Measurements from ENCODE around the gene PLA2G15.

Gene PLA2G15

GRCh38 chr16:68244903-68245853 is at the start of gene PLA2G15:
Gene PLA2G15 (plus strand): TSS chr16:68245373. CDS start chr16:68245427, 54 bp downstream.
- peak; percentile 69 to 88 for DNase-seq

GRCh38 chr16:68197250-68197649 is 47.9 kb upstream of the PLA2G15 start:
- DNase-seq = no peak

GRCh38 chr16:68200088-68200783 is 44.9 kb upstream of the PLA2G15 start:
- no peak for DNase-seq

GRCh38 chr16:68202091-68202519 is 43.1 kb upstream of the PLA2G15 start:
- DNase-seq = peak; percentile 66 to 73

GRCh38 chr16:68206245-68206644 is 38.9 kb upstream of the PLA2G15 start:
- DNase-seq = no peak

GRCh38 chr16:68214726-68215125 is 30.4 kb upstream of the PLA2G15 start:
- no peak for DNase-seq

- DNase-seq = no peak
Observed at GRCh38 chr16:68215302-68215701, 29.9 kb upstream of the PLA2G15 start.

GRCh38 chr16:68216240-68216639 is 28.9 kb upstream of the PLA2G15 start:
- DNase-seq = no peak

- no peak for DNase-seq
Observed at GRCh38 chr16:68217506-68217905, 27.7 kb upstream of the PLA2G15 start.

GRCh38 chr16:68219725-68220351 is 25.3 kb upstream of the PLA2G15 start:
- no peak for DNase-seq

- DNase-seq = no peak
Observed at GRCh38 chr16:68223072-68223471, 22.1 kb upstream of the PLA2G15 start.

- no peak for DNase-seq
Observed at GRCh38 chr16:68226116-68226515, 19.1 kb upstream of the PLA2G15 start.

- peak; percentile 16 to 27 for DNase-seq
Observed at GRCh38 chr16:68227183-68227793, 17.9 kb upstream of the PLA2G15 start.

- DNase-seq = no peak
Observed at GRCh38 chr16:68227850-68228553, 17.2 kb upstream of the PLA2G15 start.

GRCh38 chr16:68228652-68229051 is 16.5 kb upstream of the PLA2G15 start:
- DNase-seq = no peak

- DNase-seq = peak; percentile 23 to 36
Observed at GRCh38 chr16:68229431-68230175, 15.6 kb upstream of the PLA2G15 start.

GRCh38 chr16:68230176-68230571 is 15.0 kb upstream of the PLA2G15 start:
- DNase-seq = no peak

GRCh38 chr16:68230956-68231355 is 14.2 kb upstream of the PLA2G15 start:
- no peak for DNase-seq

GRCh38 chr16:68231384-68232136 is 13.6 kb upstream of the PLA2G15 start:
- no peak for DNase-seq

- no peak for DNase-seq
Observed at GRCh38 chr16:68232335-68232734, 12.8 kb upstream of the PLA2G15 start.

All from SHP77 (cell line).